Endothelial cell of umbilical vein (primary cell): ENCODE results near the gene ANKS1A.

Source experiments
- CTCF ChIP-seq, 2 donors: IDR thresholded peaks; 1 replicate in 1 of 2; 2 replicates in 1 of 2; pipeline ENCODE4 v1.5.1; 2011; ENCODE audit warnings: low read length in 2 of 2, mild to moderate bottlenecking in 2 of 2, moderate library complexity in 2 of 2, control low read depth in 1 of 2, inconsistent platforms in 1 of 2, low read depth in 1 of 2; ENCODE audit not compliant: insufficient read depth in 1 of 2; ENCODE audit errors: extremely low read depth in 1 of 2
- EZH2 ChIP-seq: IDR thresholded peaks from 2 replicates; pipeline ENCODE4 v1.6.1; 2012; ENCODE audit warnings: borderline replicate concordance, low read depth, mild to moderate bottlenecking, moderate library complexity, low read length, inconsistent platforms; ENCODE audit not compliant: severe bottlenecking
- MAX ChIP-seq: IDR thresholded peaks from 2 replicates; pipeline ENCODE4 v1.6.1; 2011; ENCODE audit not compliant: insufficient read depth, insufficient read length
- POLR2A ChIP-seq: IDR thresholded peaks from 2 replicates; pipeline ENCODE4 v1.6.1; 2012; ENCODE audit warnings: low read depth, mild to moderate bottlenecking, control low read depth, low read length

GRCh38 chr6:35021004-35021403 is 131.9 kb downstream of the ANKS1A start:
- no peak for TF ChIP-seq MAX
- no peak for TF ChIP-seq POLR2A
- no peak for TF ChIP-seq CTCF (IDR thresholded peaks at IDR 0.05; ENCODE audit: extremely low read depth in 1 of 2, insufficient read depth in 1 of 2, low read depth in 1 of 2, low read length in 2 of 2)
- no peak for TF ChIP-seq EZH2
